GM18499 (cell line): ENCODE results near the gene ARID1A.

Experiments
- ATAC-seq: cut with Tn5 transposase; IDR thresholded peaks from one replicate; pipeline ENCODE4 v1.9.1; 2021; ENCODE audit warnings: moderate number of reproducible peaks; ENCODE audit not compliant: insufficient read depth, unreplicated experiment

Gene ARID1A

DNA sequence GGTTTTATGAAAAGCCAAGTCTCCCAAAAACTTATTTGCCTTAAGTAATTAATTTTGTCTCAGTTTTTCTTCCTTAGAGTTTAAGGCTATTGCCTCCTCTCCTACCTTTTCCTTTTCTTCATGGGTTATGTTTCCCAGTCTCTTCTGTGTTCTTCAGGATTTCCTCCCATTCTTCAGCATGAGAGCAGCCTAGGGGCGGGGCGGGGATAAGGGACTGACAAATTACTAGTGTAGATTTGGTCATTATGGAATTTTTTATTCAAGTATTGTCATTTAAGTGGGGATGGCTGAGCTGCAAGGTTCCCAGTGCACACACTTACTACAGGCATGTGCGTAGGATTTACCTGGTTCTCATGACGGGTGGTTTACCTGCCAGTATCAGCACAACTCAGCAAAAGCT, 56.7 kb downstream of the ARID1A start:
- ATAC-seq = no peak

DNA sequence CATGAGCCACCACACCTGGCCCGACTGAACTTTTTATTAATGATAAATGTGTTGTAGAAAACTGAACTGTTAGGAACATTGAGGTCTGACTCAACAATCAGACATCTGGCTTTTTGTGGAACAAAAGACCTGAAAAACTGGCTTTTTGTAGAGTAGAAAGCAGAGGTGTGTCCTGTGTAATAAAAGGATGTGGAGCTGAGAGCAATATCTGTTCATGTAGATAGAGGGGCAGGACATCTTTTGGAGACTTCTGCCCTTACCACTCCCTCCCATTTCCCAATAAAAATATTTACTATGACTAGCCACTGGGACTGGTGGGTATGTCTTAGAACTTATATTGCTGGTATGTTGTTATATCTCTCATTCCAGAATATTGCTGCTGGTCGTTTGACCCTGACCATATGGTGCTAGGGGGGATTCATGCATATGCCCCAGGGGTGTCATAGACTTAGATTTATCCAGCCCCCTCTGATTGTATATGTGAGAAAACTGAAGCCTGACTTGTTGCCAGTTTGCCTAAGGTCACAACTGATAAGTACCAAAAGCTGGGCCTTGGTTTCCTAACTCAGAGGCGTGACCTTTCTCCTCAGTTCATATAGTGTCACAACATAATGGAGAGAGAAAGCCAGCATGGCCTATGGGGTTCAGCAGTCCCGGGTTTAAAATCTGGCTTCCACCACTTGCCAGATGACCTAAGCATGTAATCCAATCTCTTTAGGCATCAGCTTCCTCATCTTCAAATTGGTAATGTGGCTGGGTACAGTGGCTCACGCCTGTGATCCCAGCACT, 58.5 kb downstream of the ARID1A start:
- no peak for ATAC-seq

DNA sequence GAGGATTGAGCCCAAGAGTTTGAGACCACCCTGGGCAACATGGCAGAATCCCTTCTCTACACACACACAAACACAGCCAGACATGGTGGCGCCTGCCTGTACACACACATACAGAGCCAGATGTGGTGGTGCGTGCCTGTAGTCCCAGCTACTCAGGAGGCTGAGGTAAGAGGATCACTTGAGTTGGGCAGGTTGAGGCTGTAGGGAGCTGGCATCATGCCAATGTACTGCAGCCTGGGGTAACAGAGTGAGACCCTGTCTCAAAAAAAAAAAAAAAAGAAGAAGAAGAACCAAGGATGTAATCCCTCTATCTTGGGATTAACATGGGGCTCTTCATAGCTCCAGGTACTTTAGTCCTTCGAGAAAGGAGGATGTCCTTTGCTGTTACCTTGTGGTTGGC, 62.5 kb downstream of the ARID1A start:
- no peak for ATAC-seq

DNA sequence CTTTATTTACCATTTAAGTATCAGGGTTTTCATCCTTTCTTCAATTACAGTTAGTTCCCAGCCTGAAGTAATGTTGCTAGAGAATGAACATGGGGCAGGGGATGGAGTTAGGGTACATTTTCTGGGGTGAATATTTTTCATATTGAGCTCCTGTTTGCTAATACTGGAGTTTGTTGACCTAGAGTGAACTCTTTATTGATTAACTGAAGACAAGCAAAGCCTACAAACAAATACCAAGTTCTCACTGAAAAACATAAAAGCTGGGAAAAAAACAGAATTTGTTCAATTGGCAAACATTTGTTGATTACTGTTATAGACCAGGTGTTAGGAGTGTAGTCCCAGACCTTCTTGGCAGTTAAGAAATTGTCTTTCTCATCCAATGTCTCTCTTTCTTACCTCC, 63.7 kb downstream of the ARID1A start:
- no peak for ATAC-seq

DNA sequence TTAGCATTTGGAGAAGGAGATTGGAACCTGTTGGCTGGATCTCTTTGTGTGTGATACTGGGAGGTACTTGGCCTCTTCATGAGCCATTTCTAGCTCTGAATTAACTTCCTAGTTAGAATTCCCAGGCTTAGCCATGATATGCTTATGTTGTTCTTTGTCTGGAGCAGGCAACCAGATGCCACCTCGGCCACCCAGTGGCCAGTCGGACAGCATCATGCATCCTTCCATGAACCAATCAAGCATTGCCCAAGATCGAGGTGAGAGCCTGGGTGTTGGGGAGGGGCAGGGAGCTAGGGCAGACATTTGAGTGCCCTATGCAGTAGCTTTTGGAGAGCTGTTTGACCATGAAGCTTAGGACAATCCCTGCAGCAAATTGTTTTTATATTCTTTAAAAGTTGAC, 65.4 kb downstream of the ARID1A start:
- no peak for ATAC-seq

DNA sequence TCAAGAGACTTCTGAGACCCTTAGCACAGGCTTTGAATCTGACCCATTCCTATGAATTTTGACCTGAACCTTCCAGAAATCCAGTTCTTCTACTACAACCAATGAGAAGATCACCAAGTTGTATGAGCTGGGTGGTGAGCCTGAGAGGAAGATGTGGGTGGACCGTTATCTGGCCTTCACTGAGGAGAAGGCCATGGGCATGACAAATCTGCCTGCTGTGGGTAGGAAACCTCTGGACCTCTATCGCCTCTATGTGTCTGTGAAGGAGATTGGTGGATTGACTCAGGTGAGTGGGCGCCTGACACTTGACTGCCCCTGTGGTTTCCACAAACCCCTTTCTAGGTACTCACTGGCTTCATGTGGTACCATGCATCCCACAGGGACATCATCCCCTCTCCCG, 71.9 kb downstream of the ARID1A start:
- ATAC-seq = no peak

DNA sequence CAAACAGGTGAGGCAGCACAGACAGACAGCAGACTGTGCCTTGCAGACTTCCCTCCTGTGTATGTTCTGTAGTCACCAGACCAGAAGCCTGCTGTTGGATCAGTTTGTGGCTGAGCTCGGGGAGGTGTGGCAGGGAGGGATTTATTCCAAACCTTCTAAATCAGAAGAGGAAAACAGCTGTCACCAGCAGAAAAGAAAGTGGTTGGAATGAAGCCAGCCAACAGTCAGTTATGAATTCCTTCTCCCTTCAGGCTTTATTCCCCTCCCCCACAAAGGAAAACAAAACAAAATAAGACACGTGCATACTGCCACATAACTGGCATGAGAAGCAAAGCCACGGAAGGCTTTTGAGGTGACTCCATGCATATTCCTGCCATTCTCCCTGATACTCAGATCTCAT, 72.9 kb downstream of the ARID1A start:
- no peak for ATAC-seq

DNA sequence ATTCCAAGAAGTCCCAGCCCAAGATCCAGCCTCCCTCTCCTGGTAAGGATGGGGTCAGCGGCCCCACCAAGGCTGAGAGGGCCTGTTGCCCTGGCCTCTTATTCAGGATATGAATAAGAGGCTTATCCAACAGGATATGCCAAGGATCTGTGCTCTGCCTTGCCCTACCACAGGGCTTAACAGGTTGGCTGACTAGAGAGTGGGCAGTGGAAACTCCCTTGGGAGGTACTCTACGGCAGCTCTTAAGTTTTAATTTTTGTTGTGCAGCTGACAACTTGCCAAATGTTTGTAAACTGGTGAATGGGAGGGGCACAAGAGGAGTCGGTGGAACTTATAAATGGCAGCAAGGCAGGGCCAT, 75.4 kb downstream of the ARID1A start:
- ATAC-seq = no peak

DNA sequence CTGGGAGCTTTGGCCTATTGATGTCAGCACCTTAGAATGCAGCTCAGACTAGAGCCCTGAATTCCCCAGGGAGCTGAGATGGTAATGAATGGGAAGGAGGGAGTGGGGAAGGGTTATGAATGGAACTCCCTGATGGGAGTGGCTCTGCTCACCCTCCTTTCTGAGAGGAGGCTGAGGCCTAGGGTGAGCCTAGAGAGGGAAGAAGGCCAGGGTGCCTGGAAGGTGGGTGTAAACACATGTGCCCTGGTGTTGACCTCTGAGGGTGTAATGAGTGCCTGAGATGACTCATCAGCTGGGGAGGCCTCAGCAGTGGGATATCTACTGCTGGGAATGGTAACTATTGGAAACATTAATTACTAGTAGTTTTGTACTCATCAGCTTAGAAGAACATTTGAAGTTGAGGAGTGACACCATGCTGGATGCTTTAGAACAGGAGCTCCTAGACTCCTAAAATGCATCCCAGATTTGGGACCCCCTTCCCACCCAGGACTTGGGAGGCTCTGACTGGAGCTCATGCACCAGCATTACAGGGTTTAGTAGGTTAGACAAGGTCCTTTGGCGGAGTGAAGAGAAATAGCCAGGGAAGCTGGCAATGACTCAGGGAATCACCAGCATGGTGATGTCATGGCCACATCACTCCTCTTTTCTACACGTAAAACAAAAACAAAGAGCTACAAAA, 76.0 kb downstream of the ARID1A start:
- no peak for ATAC-seq

DNA sequence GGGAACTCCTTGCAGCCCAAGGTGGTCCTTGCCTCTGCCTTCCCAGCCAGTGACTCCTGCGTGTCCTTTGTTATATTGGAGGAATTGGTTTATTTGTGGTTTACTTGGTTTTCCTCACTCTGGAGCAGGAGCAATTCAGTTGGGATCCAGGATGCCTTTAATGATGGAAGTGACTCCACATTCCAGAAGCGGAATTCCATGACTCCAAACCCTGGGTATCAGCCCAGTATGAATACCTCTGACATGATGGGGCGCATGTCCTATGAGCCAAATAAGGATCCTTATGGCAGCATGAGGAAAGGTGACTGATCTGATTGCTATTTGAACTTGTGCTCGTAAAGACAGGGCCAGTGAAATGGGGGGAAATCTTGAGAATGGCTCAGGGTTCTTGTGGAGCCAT, 76.9 kb downstream of the ARID1A start:
- no peak for ATAC-seq

DNA sequence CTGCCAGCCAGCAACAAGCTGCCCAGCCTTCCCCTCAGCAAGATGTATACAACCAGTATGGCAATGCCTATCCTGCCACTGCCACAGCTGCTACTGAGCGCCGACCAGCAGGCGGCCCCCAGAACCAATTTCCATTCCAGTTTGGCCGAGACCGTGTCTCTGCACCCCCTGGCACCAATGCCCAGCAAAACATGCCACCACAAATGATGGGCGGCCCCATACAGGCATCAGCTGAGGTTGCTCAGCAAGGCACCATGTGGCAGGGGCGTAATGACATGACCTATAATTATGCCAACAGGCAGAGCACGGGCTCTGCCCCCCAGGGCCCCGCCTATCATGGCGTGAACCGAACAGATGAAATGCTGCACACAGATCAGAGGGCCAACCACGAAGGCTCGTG, 78.6 kb downstream of the ARID1A start:
- no peak for ATAC-seq

DNA sequence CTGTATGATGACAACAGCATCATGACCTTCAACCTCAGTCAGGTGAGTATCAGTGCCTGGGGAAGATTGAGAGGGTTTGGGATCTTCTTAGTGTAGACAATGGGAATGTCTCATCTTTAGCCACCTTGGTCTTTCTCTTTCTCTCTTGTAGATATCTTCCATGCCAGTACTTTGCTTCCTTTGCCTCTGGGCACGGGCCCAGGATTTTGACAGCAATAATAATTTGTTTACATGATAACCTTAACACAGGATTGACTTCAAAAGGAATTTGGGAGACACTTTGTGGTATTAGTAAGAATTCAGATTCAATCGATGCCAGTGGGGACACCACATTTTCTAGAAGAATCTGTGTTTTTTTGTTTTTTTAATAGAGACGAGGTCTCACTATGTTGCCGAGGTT, 79.9 kb downstream of the ARID1A start:
- ATAC-seq = no peak

DNA sequence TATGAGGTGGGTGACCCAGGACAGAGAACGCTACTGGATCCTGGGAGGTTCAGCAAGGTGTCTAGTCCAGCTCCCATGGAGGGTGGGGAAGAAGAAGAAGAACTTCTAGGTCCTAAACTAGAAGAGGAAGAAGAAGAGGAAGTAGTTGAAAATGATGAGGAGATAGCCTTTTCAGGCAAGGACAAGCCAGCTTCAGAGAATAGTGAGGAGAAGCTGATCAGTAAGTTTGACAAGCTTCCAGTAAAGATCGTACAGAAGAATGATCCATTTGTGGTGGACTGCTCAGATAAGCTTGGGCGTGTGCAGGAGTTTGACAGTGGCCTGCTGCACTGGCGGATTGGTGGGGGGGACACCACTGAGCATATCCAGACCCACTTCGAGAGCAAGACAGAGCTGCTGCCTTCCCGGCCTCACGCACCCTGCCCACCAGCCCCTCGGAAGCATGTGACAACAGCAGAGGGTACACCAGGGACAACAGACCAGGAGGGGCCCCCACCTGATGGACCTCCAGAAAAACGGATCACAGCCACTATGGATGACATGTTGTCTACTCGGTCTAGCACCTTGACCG, 83.4 kb downstream of the ARID1A start:
- ATAC-seq = no peak

DNA sequence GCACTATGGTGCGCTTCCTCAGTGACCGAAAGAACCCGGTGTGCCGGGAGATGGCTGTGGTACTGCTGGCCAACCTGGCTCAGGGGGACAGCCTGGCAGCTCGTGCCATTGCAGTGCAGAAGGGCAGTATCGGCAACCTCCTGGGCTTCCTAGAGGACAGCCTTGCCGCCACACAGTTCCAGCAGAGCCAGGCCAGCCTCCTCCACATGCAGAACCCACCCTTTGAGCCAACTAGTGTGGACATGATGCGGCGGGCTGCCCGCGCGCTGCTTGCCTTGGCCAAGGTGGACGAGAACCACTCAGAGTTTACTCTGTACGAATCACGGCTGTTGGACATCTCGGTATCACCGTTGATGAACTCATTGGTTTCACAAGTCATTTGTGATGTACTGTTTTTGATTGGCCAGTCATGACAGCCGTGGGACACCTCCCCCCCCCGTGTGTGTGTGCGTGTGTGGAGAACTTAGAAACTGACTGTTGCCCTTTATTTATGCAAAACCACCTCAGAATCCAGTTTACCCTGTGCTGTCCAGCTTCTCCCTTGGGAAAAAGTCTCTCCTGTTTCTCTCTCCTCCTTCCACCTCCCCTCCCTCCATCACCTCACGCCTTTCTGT, 84.6 kb downstream of the ARID1A start:
- no peak for ATAC-seq

DNA sequence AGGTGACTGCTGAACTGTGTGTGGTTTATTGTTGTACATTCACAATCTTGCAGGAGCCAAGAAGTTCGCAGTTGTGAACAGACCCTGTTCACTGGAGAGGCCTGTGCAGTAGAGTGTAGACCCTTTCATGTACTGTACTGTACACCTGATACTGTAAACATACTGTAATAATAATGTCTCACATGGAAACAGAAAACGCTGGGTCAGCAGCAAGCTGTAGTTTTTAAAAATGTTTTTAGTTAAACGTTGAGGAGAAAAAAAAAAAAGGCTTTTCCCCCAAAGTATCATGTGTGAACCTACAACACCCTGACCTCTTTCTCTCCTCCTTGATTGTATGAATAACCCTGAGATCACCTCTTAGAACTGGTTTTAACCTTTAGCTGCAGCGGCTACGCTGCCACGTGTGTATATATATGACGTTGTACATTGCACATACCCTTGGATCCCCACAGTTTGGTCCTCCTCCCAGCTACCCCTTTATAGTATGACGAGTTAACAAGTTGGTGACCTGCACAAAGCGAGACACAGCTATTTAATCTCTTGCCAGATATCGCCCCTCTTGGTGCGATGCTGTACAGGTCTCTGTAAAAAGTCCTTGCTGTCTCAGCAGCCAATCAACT, 85.5 kb downstream of the ARID1A start:
- no peak for ATAC-seq

DNA sequence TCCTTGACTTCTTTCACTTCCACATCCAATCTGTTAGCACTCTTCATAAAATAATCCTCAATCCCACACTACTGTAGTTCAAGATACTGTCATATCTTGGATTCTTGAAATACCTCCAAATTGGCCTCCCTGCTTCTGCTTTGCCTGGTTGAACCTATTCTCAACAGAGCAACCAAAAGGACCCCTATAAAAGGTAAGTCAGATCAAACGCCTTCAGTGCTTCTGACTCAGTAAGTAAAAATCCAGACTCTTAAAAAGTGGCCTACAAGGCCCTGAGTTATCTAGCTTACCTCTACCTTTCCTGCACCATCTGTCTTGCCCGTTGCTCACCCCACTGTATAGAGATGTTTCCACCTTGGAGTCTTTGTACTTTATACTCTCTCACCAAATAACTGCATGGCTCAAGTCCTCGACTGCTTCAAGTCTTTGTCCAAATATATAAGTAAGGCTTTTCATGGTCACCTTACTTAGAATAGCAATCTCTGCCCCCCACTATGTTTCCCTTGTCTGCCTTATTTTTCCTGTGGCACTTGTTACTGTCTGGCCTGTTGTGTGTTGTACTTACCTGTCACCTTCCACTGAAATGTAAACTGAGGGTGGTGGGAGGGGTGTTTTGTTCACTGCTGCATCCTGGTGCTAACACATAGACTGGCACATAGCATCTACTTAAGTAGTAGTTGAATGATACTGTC, 86.9 kb downstream of the ARID1A start:
- no peak for ATAC-seq

DNA sequence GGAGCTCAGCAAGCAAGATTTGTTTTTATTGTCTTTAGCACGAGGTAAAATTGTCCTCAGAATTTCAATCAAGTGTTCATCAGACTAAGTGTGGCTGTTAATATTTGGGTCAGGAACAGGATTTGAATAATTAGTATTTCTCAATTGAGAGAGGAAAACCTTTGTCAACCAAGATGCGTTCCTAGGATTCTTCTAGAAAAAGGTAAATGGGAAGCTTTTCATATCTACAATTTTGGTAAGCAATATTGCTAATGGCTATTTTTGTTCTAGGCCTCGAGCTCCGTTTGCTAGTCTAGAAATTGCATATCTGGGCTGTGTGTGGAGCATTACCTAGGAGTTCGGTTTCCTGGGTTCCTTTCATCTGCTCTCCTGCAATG, 87.8 kb downstream of the ARID1A start:
- ATAC-seq = no peak

DNA sequence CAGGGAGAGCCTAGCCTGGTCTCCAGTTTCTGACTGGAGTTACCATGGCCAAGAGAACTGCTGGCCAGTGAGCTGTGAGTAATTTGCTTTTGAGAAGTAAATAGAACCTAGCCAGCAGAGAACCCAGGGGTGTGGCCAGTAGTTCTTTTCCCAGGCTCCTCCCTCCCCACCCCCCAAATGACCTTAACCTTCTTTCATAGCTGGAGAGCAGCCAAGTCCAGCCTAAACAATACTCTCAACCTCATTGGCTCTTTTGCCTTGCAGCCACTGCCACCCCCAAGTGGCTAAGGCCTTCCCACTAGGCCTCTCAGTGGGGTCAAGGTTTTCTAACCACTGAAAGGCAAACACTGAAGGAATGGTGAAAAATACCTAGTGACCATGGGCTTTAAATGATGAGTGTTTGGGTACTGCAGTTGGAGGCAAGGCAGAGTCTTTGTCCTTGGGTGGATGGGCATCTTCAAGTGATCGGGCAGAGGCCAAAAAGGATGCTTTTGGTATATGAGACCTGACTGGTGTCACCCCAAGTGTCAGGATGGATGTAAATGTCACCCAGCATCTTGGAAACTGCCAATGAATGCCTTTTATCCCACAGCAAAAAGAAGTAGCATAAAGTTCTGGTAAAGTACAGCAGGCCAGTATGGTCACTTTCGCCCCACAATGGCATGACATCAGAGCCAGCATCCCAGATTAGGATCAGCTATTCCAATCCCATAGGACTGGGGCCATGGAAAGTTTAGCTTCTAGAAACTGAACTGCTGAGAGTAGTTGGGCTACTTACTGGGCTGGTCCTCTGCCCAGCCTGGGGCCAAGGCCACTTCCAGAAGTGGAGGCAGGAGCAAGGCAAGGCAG, 88.4 kb downstream of the ARID1A start:
- ATAC-seq = no peak

DNA sequence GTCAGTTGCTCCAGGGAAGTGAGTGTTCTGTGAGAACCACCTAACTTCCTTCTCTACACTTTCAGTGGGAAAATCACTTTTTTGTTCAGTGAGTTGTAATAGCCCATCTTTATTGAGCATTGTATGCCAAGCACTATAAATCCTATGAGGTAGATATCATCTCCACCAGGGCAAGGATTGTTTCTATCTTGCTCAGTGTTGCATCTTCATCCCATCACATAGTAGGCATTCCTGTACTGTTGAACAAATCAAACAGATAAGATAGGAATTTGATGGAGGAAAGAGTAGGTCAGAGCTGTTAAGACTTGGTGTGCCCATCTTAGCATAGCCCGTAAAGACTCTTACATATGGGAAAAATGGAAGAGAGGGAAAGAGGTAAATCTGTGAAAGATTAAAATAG, 89.1 kb downstream of the ARID1A start:
- ATAC-seq = no peak
